ENCODE measurements around the gene FAH.

- TF ChIP-seq GATA2 (IDR thresholded peaks at IDR 0.05; ENCODE audit: low read depth, low read length) (no peak), GATA3 (IDR thresholded peaks at IDR 0.05; ENCODE audit: low read depth, low read length) (no peak)
These were observed 50.6 kb downstream of the FAH start for GRCh38 chr15:80203361-80203885.

All from SH-SY5Y (cell line).